H1 (cell line): ENCODE data around the gene PCDHGA8. TPM values are rescaled to one million over a fixed set of nuclear protein-coding genes. Genes with fewer than 3 reads are reported as not detected.

ENCODE experiments used
- CTCF ChIA-PET: fragments of 300-600 bp; sonication (Branson Sonifier 250); formaldehyde crosslinking; loops from one replicate; lab custom pipeline; 2021; ENCODE audit not compliant: partially characterized antibody; lab: Charles Lee
- POLR2A ChIA-PET: fragments of 300-600 bp; sonication (Branson Sonifier 250); formaldehyde crosslinking; loops from one replicate; lab custom pipeline; 2021; ENCODE audit warnings: inconsistent platforms; ENCODE audit not compliant: partially characterized antibody; lab: Charles Lee
- DNase-seq, 2 experiments: peaks; one replicate each; pipeline versions ENCODE4 v3.0.0 to v3.0.0-alpha.2; 2010 to 2022; ENCODE audit warnings: low spot score in 2 of 2, low read depth in 1 of 2, mixed read lengths in 1 of 2
- FAIRE-seq: peaks from 2 replicates; lab custom pipeline; 2011; peaks lifted over from hg19 to GRCh38; lab: Jason Lieb, UNC
- H2AFZ ChIP-seq: 2 replicates; pipeline ENCODE4 v1.8.1; 2012; ENCODE audit warnings: low read length, inconsistent platforms
- H2AK5ac ChIP-seq: 2 replicates; pipeline ENCODE4 v1.6.1; 2013; ENCODE audit warnings: low read depth, low read length
- H2BK120ac ChIP-seq: replicated peaks from 2 replicates; pipeline ENCODE3; 2013; ENCODE audit warnings: low read depth, low read length, inconsistent platforms
- H2BK12ac ChIP-seq: 2 replicates; pipeline ENCODE4 v1.6.1; 2013; ENCODE audit warnings: low read depth, low read length
- H2BK15ac ChIP-seq: 2 replicates; pipeline ENCODE4 v1.6.1; 2013; ENCODE audit warnings: low read length
- H2BK20ac ChIP-seq: 2 replicates; pipeline ENCODE4 v1.6.1; 2013; ENCODE audit warnings: low read length
- H2BK5ac ChIP-seq: 2 replicates; pipeline ENCODE4 v1.6.1; 2013; ENCODE audit warnings: low read depth, low read length
- H3K14ac ChIP-seq: 2 replicates; pipeline ENCODE4 v1.6.1; 2013; ENCODE audit warnings: inconsistent platforms; ENCODE audit not compliant: insufficient read length
- H3K18ac ChIP-seq: 2 replicates; pipeline ENCODE4 v1.6.1; 2013; ENCODE audit warnings: low read length; ENCODE audit errors: extremely low read depth
- H3K23ac ChIP-seq: 2 replicates; pipeline ENCODE4 v1.6.1; 2013; ENCODE audit warnings: inconsistent platforms; ENCODE audit not compliant: insufficient read length
- H3K23me2 ChIP-seq: 2 replicates; pipeline ENCODE4 v1.6.1; 2013; ENCODE audit warnings: low read depth, low read length
- H3K27ac ChIP-seq: 2 replicates; pipeline ENCODE4 v1.6.1; 2011; ENCODE audit warnings: low read depth, low read length, inconsistent platforms
- H3K27me3 ChIP-seq, 4 experiments: replicated peaks in 1 of 4; 1 replicate in 1 of 4; 2 replicates in 3 of 4; pipeline versions ENCODE4 v1.6.1 to v1.8.1; 2011 to 2013; ENCODE audit warnings: low read length in 3 of 4, mild to moderate bottlenecking in 3 of 4, inconsistent platforms in 2 of 4, mixed read lengths in 2 of 4, moderate library complexity in 1 of 4; ENCODE audit not compliant: control insufficient read depth in 3 of 4, insufficient read depth in 3 of 4; ENCODE audit errors: extremely low read depth in 1 of 4
- H3K36me3 ChIP-seq, 4 experiments: 2 replicates each; pipeline versions ENCODE4 v1.6.1 to v1.8.1; 2011 to 2013; ENCODE audit warnings: mild to moderate bottlenecking in 4 of 4, low read length in 3 of 4, moderate library complexity in 2 of 4, control low read depth in 1 of 4, inconsistent platforms in 1 of 4; ENCODE audit not compliant: insufficient read depth in 4 of 4, control insufficient read depth in 2 of 4
- H3K4ac ChIP-seq: replicated peaks from 2 replicates; pipeline ENCODE3; 2013; ENCODE audit warnings: low read length, low read depth, mixed read lengths, inconsistent platforms; ENCODE audit not compliant: insufficient read length
- H3K4me1 ChIP-seq, 4 experiments: replicated peaks in 1 of 4; 1 replicate in 1 of 4; 2 replicates in 3 of 4; pipeline versions ENCODE4 v1.6.1 to v1.8.1; 2011 to 2013; ENCODE audit warnings: low read length in 3 of 4, inconsistent platforms in 2 of 4, mixed read lengths in 1 of 4; ENCODE audit not compliant: insufficient read depth in 4 of 4, control insufficient read depth in 3 of 4
- H3K4me2 ChIP-seq, 2 experiments: 2 replicates each; pipeline versions ENCODE4 v1.6.1 to v1.8.1; 2011 to 2013; ENCODE audit warnings: low read depth in 2 of 2, low read length in 2 of 2, control low read depth in 1 of 2, inconsistent platforms in 1 of 2, mild to moderate bottlenecking in 1 of 2; ENCODE audit not compliant: insufficient read depth in 1 of 2
- H3K4me3 ChIP-seq, 4 experiments: fragments of 200-600, 300-600 bp in 1 of 4; sonication (generic), shearing (Covaris generic), sonication (Bioruptor Twin) in 1 of 4; 2 replicates each; pipeline versions ENCODE4 v1.5.1 to v1.8.1; 2011 to 2016; ENCODE audit warnings: low read length in 4 of 4, low read depth in 3 of 4, control low read depth in 2 of 4, inconsistent platforms in 2 of 4, mild to moderate bottlenecking in 2 of 4, mixed read lengths in 1 of 4, moderate library complexity in 1 of 4; ENCODE audit not compliant: insufficient read depth in 2 of 4; ENCODE audit errors: extremely low read depth in 1 of 4
- H3K56ac ChIP-seq: replicated peaks from 2 replicates; pipeline ENCODE3; 2013; ENCODE audit warnings: low read depth, mild to moderate bottlenecking, mixed read lengths, low read length, inconsistent platforms; ENCODE audit not compliant: insufficient read length
- H3K79me1 ChIP-seq: 2 replicates; pipeline ENCODE4 v1.6.1; 2013; ENCODE audit warnings: low read depth, low read length, control low read depth
- H3K79me2 ChIP-seq, 2 experiments: 2 replicates each; pipeline versions ENCODE4 v1.6.1 to v1.8.1; 2012 to 2013; ENCODE audit warnings: low read length in 2 of 2, mild to moderate bottlenecking in 2 of 2, inconsistent platforms in 1 of 2; ENCODE audit not compliant: insufficient read depth in 2 of 2, control insufficient read depth in 1 of 2
- H3K9ac ChIP-seq, 4 experiments: replicated peaks in 1 of 4; 1 replicate in 1 of 4; 2 replicates in 3 of 4; pipeline versions ENCODE4 v1.6.1 to v1.8.1; 2011 to 2013; ENCODE audit warnings: low read depth in 3 of 4, low read length in 3 of 4, control low read depth in 2 of 4, mild to moderate bottlenecking in 2 of 4, moderate library complexity in 2 of 4, inconsistent platforms in 1 of 4; ENCODE audit errors: extremely low read depth in 1 of 4
- H3K9me3 ChIP-seq, 2 experiments: 2 replicates each; pipeline versions ENCODE4 v1.6.1 to v1.8.1; 2012 to 2013; ENCODE audit warnings: mild to moderate bottlenecking in 2 of 2, moderate library complexity in 2 of 2, control low read depth in 1 of 2, inconsistent platforms in 1 of 2, low read depth in 1 of 2, low read length in 1 of 2, mixed read lengths in 1 of 2; ENCODE audit not compliant: insufficient read depth in 2 of 2
- H4K20me1 ChIP-seq, 2 experiments: replicated peaks in 1 of 2; 2 replicates each; pipeline versions ENCODE3 to v1.8.1; 2011 to 2013; ENCODE audit warnings: inconsistent platforms in 2 of 2, low read length in 2 of 2, mild to moderate bottlenecking in 1 of 2; ENCODE audit not compliant: insufficient read depth in 2 of 2, control insufficient read depth in 1 of 2
- H4K5ac ChIP-seq: 2 replicates; pipeline ENCODE4 v1.6.1; 2013; ENCODE audit warnings: low read length, low read depth, mixed read lengths, inconsistent platforms; ENCODE audit not compliant: insufficient read length
- H4K8ac ChIP-seq: 2 replicates; pipeline ENCODE4 v1.8.0; 2013; ENCODE audit warnings: mild to moderate bottlenecking, moderate library complexity, low read length, inconsistent platforms; ENCODE audit not compliant: insufficient read depth; ENCODE audit errors: extremely low read depth
- H4K91ac ChIP-seq: replicated peaks from 2 replicates; pipeline ENCODE3; 2013; ENCODE audit warnings: low read length, mixed read lengths, inconsistent platforms; ENCODE audit not compliant: insufficient read length
- CTCF ChIP-seq, 3 experiments: IDR thresholded peaks; 1 replicate in 2 of 3; 2 replicates in 1 of 3; pipeline versions ENCODE4 v1.5.1 to v1.6.1; 2011; ENCODE audit warnings: low read length in 3 of 3, mild to moderate bottlenecking in 3 of 3, inconsistent platforms in 2 of 3, low read depth in 1 of 3, moderate library complexity in 1 of 3; ENCODE audit not compliant: insufficient read depth in 1 of 3; ENCODE audit errors: control extremely low read depth in 1 of 3
- GTF2F1 ChIP-seq: IDR thresholded peaks from 2 replicates; pipeline ENCODE4 v1.6.1; 2012; ENCODE audit warnings: low read depth, low read length, improper control_type of control experiment, borderline replicate concordance
- KDM1A ChIP-seq: fragments of 200-600, 300-600 bp; sonication (generic); IDR thresholded peaks from 2 replicates; pipeline ENCODE4 v1.7.1; 2016; ENCODE audit warnings: mild to moderate bottlenecking, low read length, borderline replicate concordance
- POLR2A ChIP-seq, 2 experiments: IDR thresholded peaks; 1 replicate in 1 of 2; 2 replicates in 1 of 2; pipeline ENCODE4 v1.6.1; 2011; ENCODE audit warnings: low read depth in 2 of 2, low read length in 2 of 2, mild to moderate bottlenecking in 2 of 2; ENCODE audit errors: control extremely low read depth in 1 of 2
- WGBS, 2 experiments: shearing (Covaris generic) in 1 of 2; methylation state at CpG; one replicate each; pipeline versions ENCODE4 v1.1.6 to v1.1.7; 2013 to 2015; ENCODE audit warnings: low lambda C conversion rate in 2 of 2, mixed read lengths in 2 of 2, inconsistent platforms in 1 of 2, low coverage in 1 of 2, missing lambda C conversion rate in 1 of 2; ENCODE audit not compliant: insufficient replicate concordance in 2 of 2, insufficient coverage in 1 of 2, insufficient read length in 1 of 2; ENCODE audit errors: extremely low coverage in 1 of 2, missing lambda C conversion rate in 1 of 2; 5-methylcytosine and 5-hydroxymethylcytosine counted together
- polyA plus RNA-seq, 7 experiments: library from polyadenylated mRNA; depleted of rRNA in 3 of 7; stranded (reverse) in 5 of 7; unstranded in 2 of 7; fragments of >200 nt in 5 of 7; fragments of 200-250 nt in 2 of 7; gene quantifications; 1 replicate in 5 of 7; 2 replicates in 1 of 7; 4 replicates in 1 of 7; pipeline versions ENCODE4 v1.2.1 to v1.2.3, GENCODE V29; 2011 to 2013; ENCODE audit warnings: missing spikeins in 2 of 7, mixed read lengths in 2 of 7
- total RNA-seq: library from RNA; stranded (reverse); fragmentation: NEBNext Ultra II Directional; extraction: Animal tissue kit (Norgen Biotek cat#: 25700); gene quantifications from 2 replicates; pipeline ENCODE4 v1.2.1, GENCODE V29; 2021

PCDHGA8 gene
- total and polyA plus RNA-seq, 2 of the 8 experiments (the other 6 are each of a cell fraction or from before 2014, with no cell fraction given), result 0.79 to 1.4 TPM

DNA sequence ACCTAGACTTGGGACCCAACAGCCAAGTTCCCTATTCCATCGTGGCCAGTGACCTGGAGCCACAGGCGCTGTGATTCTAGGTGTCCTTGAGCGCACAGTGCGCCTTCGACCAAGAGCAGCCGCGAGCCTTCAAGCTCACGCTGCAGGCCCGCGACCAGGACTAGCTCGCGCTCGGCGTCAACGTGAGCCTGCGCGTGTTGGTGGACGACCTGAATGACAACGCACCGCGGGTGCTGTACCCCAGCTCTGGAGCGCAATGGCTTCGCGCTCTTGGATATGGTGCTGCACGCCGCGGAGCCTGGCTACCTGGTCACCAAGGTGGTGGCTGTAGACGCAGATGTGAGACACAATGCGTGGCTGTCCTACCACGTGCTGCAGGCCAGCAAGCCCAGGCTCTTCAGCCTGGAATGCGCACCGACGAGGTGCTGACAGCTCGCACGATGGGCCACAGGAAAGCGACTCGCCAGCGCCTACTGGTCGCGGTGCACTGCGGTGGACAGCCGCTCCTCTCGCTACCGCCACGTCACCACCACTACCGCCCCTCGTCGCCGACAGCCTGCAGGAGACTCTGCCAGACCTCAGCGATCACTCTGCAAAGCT is 49.2 kb downstream of the PCDHGA8 start:
- POLR2A ChIA-PET, result no interaction called here
- Histone ChIP-seq H3K36me3 (no peaks in the 10 kb centered on the region), H2AK5ac (0 out of 2 replicates have a peak overlapping the region, but pooled peaks have one; percentile 9), H3K23ac (no peak overlapping the region), H3K9ac (no peak overlapping the region), H3K27ac (no peak overlapping the region), H2BK120ac (no peak overlapping the region), H2BK15ac (no peak overlapping the region), H2BK20ac (no peak overlapping the region), H3K9me3 (peaks cover 2 to 6% of the 10 kb centered on the region in 2 experiments; a peak in 1 of 4 replicates), H3K4me3 (no peak overlapping the region), H4K8ac (no peak overlapping the region), H3K23me2 (no peaks in the 10 kb centered on the region), H3K79me1 (no peaks in the 10 kb centered on the region), H2BK5ac (no peak overlapping the region), H4K91ac (no peak overlapping the region), H3K79me2 (no peaks in the 10 kb centered on the region), H3K27me3 (no peaks in the 10 kb centered on the region), H3K18ac (no peak overlapping the region), H3K56ac (no peak overlapping the region), H3K4me1 (no peaks in the 10 kb centered on the region), H2AFZ (no peak overlapping the region), H4K20me1 (peaks cover 0 to 2% of the 10 kb centered on the region in 2 experiments), H2BK12ac (no peak overlapping the region), H3K14ac (no peak overlapping the region), H3K4me2 (no peak overlapping the region), H4K5ac (no peak overlapping the region), H3K4ac (no peak overlapping the region)
- WGBS, 2 experiments, result 96% methylated on average over 41 of the region's 50 CpGs; no CpG with 5 or more reads in 1 of the 2 experiments
- no peak for TF ChIP-seq KDM1A
- no peak for TF ChIP-seq POLR2A (IDR thresholded peaks at IDR 0.05; ENCODE audit: control extremely low read depth in 1 of 2, low read depth in 2 of 2, low read length in 2 of 2)
- no peak for TF ChIP-seq CTCF (IDR thresholded peaks at IDR 0.05; ENCODE audit: control extremely low read depth in 1 of 3, insufficient read depth in 1 of 3, low read depth in 1 of 3, low read length in 3 of 3)
- TF ChIP-seq GTF2F1, result no peak
- CTCF ChIA-PET, result interaction anchor here (0.5 to 2.8 kb wide), 11 partner anchors 14 to 1195 kb away, joined by 3 to 10 read pairs (median 3); partner anchors contain the start of gene PCDHGB6
- FAIRE-seq (no peak), DNase-seq (no peak)
